HCT116 (cell line): Measurements from ENCODE around the gene PCTP. TPM values are rescaled to one million over a fixed set of nuclear protein-coding genes. Genes with fewer than 3 reads are reported as not detected.
A peak's percentile ranks its signal among the peaks of the same experiment; 100 is the strongest.

ENCODE experiments used
- CBX3 ChIP-seq: IDR thresholded peaks from 2 replicates; pipeline ENCODE4 v1.6.1; 2012; ENCODE audit warnings: low read depth
- CEBPB ChIP-seq: IDR thresholded peaks from 2 replicates; pipeline ENCODE4 v1.6.1; 2012; ENCODE audit warnings: low read depth
- ELF1 ChIP-seq: IDR thresholded peaks from 2 replicates; pipeline ENCODE4 v1.6.1; 2012; ENCODE audit warnings: low read depth, borderline replicate concordance
- FOSL1 ChIP-seq: IDR thresholded peaks from 2 replicates; pipeline ENCODE4 v1.6.1; 2012; ENCODE audit warnings: low read depth
- RAD21 ChIP-seq: IDR thresholded peaks from 2 replicates; pipeline ENCODE4 v1.6.1; 2012; ENCODE audit warnings: low read depth, mild to moderate bottlenecking
- SIN3A ChIP-seq: IDR thresholded peaks from 2 replicates; pipeline ENCODE4 v1.6.1; 2012; ENCODE audit warnings: low read depth
- SP1 ChIP-seq: IDR thresholded peaks from 2 replicates; pipeline ENCODE4 v1.6.1; 2012; ENCODE audit warnings: low read depth
- YY1 ChIP-seq: IDR thresholded peaks from 2 replicates; pipeline ENCODE4 v1.6.1; 2011; ENCODE audit warnings: low read length, low read depth, moderate library complexity, mild to moderate bottlenecking; ENCODE audit not compliant: insufficient replicate concordance; ENCODE audit errors: extremely low read depth
- ZFX ChIP-seq: fragments of 450-650 bp; IDR thresholded peaks from 2 replicates; pipeline ENCODE4 v1.6.1; 2017
- ZNF274 ChIP-seq: fragments of 200-500 bp; sonication (Bioruptor generic); IDR thresholded peaks from 2 replicates; pipeline ENCODE4 v1.6.1; 2014; ENCODE audit warnings: mild to moderate bottlenecking, low read depth, low read length, inconsistent platforms
- total RNA-seq: library from RNA; stranded (reverse); gene quantifications from one replicate; pipeline ENCODE4 v1.2.1, GENCODE V29; 2021; ENCODE audit not compliant: unreplicated experiment
- TF ChIP-seq, protein P1 (sequence below): IDR thresholded peaks from 2 replicates; pipeline ENCODE4 v1.6.1; 2012
- TF ChIP-seq, protein P2 (sequence below): IDR thresholded peaks from 2 replicates; pipeline ENCODE4 v1.6.1; 2011; ENCODE audit warnings: mild to moderate bottlenecking, low read length, moderate library complexity; ENCODE audit not compliant: insufficient replicate concordance; ENCODE audit errors: extremely low read depth

Gene PCTP
- total RNA-seq, 1 experiment from 2014 or later: 16.3 TPM

DNA sequence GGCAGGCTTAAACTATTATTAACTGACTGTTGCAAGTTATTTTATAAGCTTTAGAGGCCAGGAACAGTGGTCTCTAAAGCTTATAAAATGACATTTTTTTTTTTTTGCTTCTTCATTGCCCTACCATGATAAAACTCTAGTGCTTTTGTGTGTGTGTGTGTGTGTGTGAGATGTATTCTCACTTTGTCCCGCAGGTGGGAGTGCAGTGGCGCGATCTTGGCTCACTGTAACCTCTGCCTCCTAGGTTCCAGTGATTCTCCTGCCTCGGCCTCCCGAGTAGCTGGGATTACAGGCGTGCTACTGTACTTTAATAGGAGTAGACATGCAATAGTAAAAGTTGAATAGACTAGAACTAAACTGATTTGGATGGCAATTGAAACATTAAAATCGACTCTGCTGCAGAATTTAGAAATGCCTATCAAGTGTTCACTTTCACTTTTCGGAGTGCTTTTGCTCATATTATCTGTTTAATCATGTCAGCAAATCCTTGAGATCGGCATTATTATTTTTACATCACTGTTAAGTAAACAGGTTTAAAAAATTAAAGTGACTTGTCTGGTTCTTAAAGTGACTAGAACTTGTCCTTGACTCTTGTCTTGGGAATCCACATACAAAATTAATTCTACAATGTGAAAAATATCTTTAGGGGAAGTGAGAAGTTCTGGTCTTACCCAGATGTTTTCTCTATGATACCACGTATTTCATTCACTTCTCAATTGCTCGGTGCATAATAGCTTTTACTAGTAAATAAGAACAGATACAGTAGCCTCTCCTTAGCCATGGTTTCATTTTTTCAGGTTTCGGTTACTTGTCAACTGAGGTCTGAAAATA, 8.4 kb upstream of the PCTP start (continued):
- TF ChIP-seq YY1: no peak
- TF ChIP-seq CEBPB: no peak
- TF ChIP-seq ELF1: no peak
- TF ChIP-seq, protein P1, sequence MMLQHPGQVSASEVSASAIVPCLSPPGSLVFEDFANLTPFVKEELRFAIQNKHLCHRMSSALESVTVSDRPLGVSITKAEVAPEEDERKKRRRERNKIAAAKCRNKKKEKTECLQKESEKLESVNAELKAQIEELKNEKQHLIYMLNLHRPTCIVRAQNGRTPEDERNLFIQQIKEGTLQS: no peak
- TF ChIP-seq, protein P2, sequence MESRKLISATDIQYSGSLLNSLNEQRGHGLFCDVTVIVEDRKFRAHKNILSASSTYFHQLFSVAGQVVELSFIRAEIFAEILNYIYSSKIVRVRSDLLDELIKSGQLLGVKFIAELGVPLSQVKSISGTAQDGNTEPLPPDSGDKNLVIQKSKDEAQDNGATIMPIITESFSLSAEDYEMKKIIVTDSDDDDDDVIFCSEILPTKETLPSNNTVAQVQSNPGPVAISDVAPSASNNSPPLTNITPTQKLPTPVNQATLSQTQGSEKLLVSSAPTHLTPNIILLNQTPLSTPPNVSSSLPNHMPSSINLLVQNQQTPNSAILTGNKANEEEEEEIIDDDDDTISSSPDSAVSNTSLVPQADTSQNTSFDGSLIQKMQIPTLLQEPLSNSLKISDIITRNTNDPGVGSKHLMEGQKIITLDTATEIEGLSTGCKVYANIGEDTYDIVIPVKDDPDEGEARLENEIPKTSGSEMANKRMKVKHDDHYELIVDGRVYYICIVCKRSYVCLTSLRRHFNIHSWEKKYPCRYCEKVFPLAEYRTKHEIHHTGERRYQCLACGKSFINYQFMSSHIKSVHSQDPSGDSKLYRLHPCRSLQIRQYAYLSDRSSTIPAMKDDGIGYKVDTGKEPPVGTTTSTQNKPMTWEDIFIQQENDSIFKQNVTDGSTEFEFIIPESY: no peak
- 0 out of 2 replicates have a peak, but pooled peaks have one; percentile 11 for TF ChIP-seq FOSL1
- TF ChIP-seq ZNF274: no peak
- TF ChIP-seq SP1: no peak
- TF ChIP-seq SIN3A: no peak
- TF ChIP-seq RAD21: peak; percentile 41
- no peak for TF ChIP-seq CBX3
- no peak for TF ChIP-seq ZFX
- TF ChIP-seq, all 23 proteins: peak for 3
